Body of pancreas (tissue), 4 donors: ENCODE measurements around the gene AEN. TPM values are rescaled to one million over a fixed set of nuclear protein-coding genes. Genes with fewer than 3 reads are reported as not detected.

Experiments used
- ATAC-seq: fragments of 150-250 bp; one replicate; pipeline ENCODE4 v1.9.1; 2016
- DNase-seq, 4 donors: peaks; one replicate each; pipeline ENCODE4 v3.0.0-alpha.2; 2019
- H3K27ac ChIP-seq, 4 donors: fragments of 200-600 bp; sonication (generic); 1 replicate in 3 of 4; 2 replicates in 1 of 4; pipeline versions ENCODE4 v1.5.1 to v1.6.1; 2016 to 2019; ENCODE audit warnings: mild to moderate bottlenecking in 1 of 4, mixed read lengths in 1 of 4, moderate library complexity in 1 of 4
- H3K27me3 ChIP-seq, 2 donors: fragments of 200-600 bp; sonication (generic); one replicate each; pipeline ENCODE4 v1.6.0; 2016; ENCODE audit warnings: mild to moderate bottlenecking in 1 of 2
- H3K36me3 ChIP-seq, 2 donors: fragments of 200-600 bp; sonication (generic); replicated peaks in 1 of 2; 2 replicates each; pipeline ENCODE4 v1.5.1; 2016; ENCODE audit warnings: low read depth in 2 of 2; ENCODE audit not compliant: insufficient read depth in 1 of 2
- H3K4me1 ChIP-seq: fragments of 200-600 bp; sonication (generic); one replicate; pipeline ENCODE4 v1.6.0; 2016
- H3K4me3 ChIP-seq, 2 donors: fragments of 200-600 bp; sonication (generic); 1 replicate in 1 of 2; 2 replicates in 1 of 2; pipeline ENCODE4 v1.5.1; 2016 to 2019
- H3K9me3 ChIP-seq, 3 donors: fragments of 200-600 bp; sonication (generic); 1 replicate in 2 of 3; 2 replicates in 1 of 3; pipeline ENCODE4 v1.5.1; 2016
- CTCF ChIP-seq, 7 experiments: fragments of 450-650 bp in 4 of 7; fragments of 200-600 bp in 3 of 7; sonication (generic) in 3 of 7; IDR thresholded peaks; one replicate each; pipeline ENCODE4 v1.5.1; 2016 to 2019; ENCODE audit warnings: antibody characterized with exemption in 7 of 7
- POLR2A ChIP-seq, 3 donors: fragments of 450-650 bp; IDR thresholded peaks; one replicate each; pipeline ENCODE4 v1.6.1; 2016; ENCODE audit warnings: antibody characterized with exemption in 3 of 3, mild to moderate bottlenecking in 2 of 3
- WGBS, 2 donors: methylation state at CpG; one replicate each; pipeline ENCODE4 v1.1.5; 2017; 5-methylcytosine and 5-hydroxymethylcytosine counted together
- intact Hi-C: fragments of 100-400 bp; cut with DNase I; formaldehyde crosslinking; loops from one replicate; pipeline ENCODE4 v1.15.1; 2023
- total RNA-seq, 2 donors: library from RNA; depleted of rRNA; stranded (reverse); fragments of >200 nt; gene quantifications; one replicate each; pipeline ENCODE4 v1.1.0, GENCODE V29; 2016

Gene AEN
- total RNA-seq, 2 donors from 2014 or later: 20.4 to 23.3 TPM

DNA sequence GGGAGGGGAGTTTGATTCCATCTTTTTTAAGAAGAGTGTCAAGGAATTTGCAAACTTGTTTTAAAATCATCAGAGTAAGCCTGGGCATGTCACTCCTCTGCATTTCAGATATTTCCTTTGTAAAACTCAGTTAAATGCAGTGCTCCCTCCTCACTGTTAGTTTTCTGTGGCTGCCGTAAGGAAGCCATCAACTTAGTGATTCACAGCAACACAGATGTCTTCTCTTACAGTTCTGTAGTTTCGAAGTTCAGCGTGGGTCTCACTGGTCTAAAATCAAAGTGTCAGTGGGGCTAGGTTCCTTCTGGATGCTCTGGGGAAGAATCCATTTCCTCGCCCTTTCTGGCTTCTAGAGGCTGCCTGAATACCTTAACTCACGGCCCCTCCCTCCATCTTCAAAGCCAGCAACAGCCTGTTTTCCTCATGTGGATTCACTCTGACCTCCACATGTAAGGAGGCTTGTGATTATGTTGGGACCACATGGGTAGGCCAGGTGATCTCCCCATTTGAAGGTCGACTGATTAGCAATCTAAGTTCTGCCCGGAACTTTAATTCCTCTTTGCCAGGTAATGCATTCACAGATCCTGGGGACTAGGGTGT lies 30.1 kb downstream of the AEN start:
- no peak for DNase-seq
- TF ChIP-seq CTCF (IDR thresholded peaks at IDR 0.05): no peak
- TF ChIP-seq POLR2A (IDR thresholded peaks at IDR 0.05): no peak
- 73 to 90% methylated on average over 5 to 7 of the region's 7 CpGs for WGBS, 2 donors
- Histone ChIP-seq H3K36me3 (no peaks in the 10 kb centered on the region), H3K4me1 (peaks cover 38% of the 10 kb centered on the region), H3K9me3 (no peaks in the 10 kb centered on the region), H3K4me3 (no peak overlapping the region), H3K27me3 (no peaks in the 10 kb centered on the region), H3K27ac (no peak overlapping the region)
- intact Hi-C loops: loop anchor here (10.0 kb wide), 1 partner anchor 184 kb away; no protein-coding TSS in a partner anchor
- ATAC-seq: no peak

- Histone ChIP-seq H3K9me3 (no peaks in the 10 kb centered on the region), H3K4me1 (peaks cover 37% of the 10 kb centered on the region), H3K27me3 (no peaks in the 10 kb centered on the region), H3K4me3 (no peak overlapping the region), H3K36me3 (no peaks in the 10 kb centered on the region), H3K27ac (no peak overlapping the region)
- no peak for TF ChIP-seq CTCF (IDR thresholded peaks at IDR 0.05)
- no peak for TF ChIP-seq POLR2A (IDR thresholded peaks at IDR 0.05)
- intact Hi-C loops: loop anchor here (10.0 kb wide), 1 partner anchor 183 kb away; no protein-coding TSS in a partner anchor
- 92 to 94% methylated on average over 7 to 9 of the region's 9 CpGs for WGBS, 2 donors
- DNase-seq: no peak
- no peak for ATAC-seq
These were observed 30.8 kb downstream of the AEN start for GRCh38 chr15:88651971-88652370.

- Histone ChIP-seq H3K4me3 (no peak overlapping the region), H3K27ac (no peak overlapping the region), H3K4me1 (peaks cover 31% of the 10 kb centered on the region), H3K36me3 (no peaks in the 10 kb centered on the region), H3K9me3 (no peaks in the 10 kb centered on the region), H3K27me3 (no peaks in the 10 kb centered on the region)
- DNase-seq (no peak), ATAC-seq (no peak)
- intact Hi-C loops: loop anchor here (10.0 kb wide), 1 partner anchor 182 kb away; no protein-coding TSS in a partner anchor
- 67 to 79% methylated on average over 5 to 7 of the region's 8 CpGs for WGBS, 2 donors
- no peak for TF ChIP-seq CTCF (IDR thresholded peaks at IDR 0.05)
- no peak for TF ChIP-seq POLR2A (IDR thresholded peaks at IDR 0.05)
These were observed 31.5 kb downstream of the AEN start for GRCh38 chr15:88652456-88653199.

- TF ChIP-seq CTCF (IDR thresholded peaks at IDR 0.05) (no peak), POLR2A (IDR thresholded peaks at IDR 0.05) (no peak)
- H3K27me3 ChIP-seq: no peaks in the 10 kb centered on the region
- intact Hi-C loops: loop anchor here (10.0 kb wide), 1 partner anchor 181 kb away; no protein-coding TSS in a partner anchor
- no peak overlapping the region for H3K4me3 ChIP-seq
- DNase-seq (no peak), ATAC-seq (no peak)
- 87 to 92% methylated on average over 10 to 13 of the region's 13 CpGs for WGBS, 2 donors
- H3K4me1 ChIP-seq: peaks cover 23% of the 10 kb centered on the region
- no peaks in the 10 kb centered on the region for H3K9me3 ChIP-seq
- H3K36me3 ChIP-seq: no peaks in the 10 kb centered on the region
- no peak overlapping the region for H3K27ac ChIP-seq
These were observed 32.3 kb downstream of the AEN start for GRCh38 chr15:88653200-88654064.
